Breast epithelium (tissue), 4 donors: ENCODE data around the gene DNAL4. TPM values are rescaled to one million over a fixed set of nuclear protein-coding genes. Genes with fewer than 3 reads are reported as not detected.
A peak's percentile ranks its signal among the peaks of the same experiment; 100 is the strongest.

Experiments used
- DNase-seq, 2 donors: peaks; one replicate each; pipeline ENCODE4 v3.0.0-alpha.2; 2019; ENCODE audit warnings: low spot score in 2 of 2
- H3K27ac ChIP-seq, 2 donors: fragments of 200-600 bp; sonication (generic) in 1 of 2; one replicate each; pipeline ENCODE4 v1.5.1; 2016 to 2019; ENCODE audit warnings: mild to moderate bottlenecking in 1 of 2
- H3K27me3 ChIP-seq, 2 donors: fragments of 200-600 bp; sonication (generic) in 1 of 2; one replicate each; pipeline versions ENCODE4 v1.5.1 to v1.6.0; 2017 to 2019; ENCODE audit warnings: control low read depth in 1 of 2, mild to moderate bottlenecking in 1 of 2
- H3K36me3 ChIP-seq: fragments of 200-600 bp; one replicate; pipeline ENCODE4 v1.5.1; 2019
- H3K4me1 ChIP-seq, 2 donors: fragments of 200-600 bp; sonication (generic); one replicate each; pipeline ENCODE4 v1.5.1; 2016 to 2019; ENCODE audit warnings: control low read depth in 1 of 2
- H3K4me3 ChIP-seq, 3 donors: fragments of 200-600 bp; sonication (generic); 1 replicate in 2 of 3; 2 replicates in 1 of 3; pipeline ENCODE4 v1.5.1; 2016 to 2019; ENCODE audit warnings: mild to moderate bottlenecking in 3 of 3, moderate library complexity in 2 of 3
- H3K9me3 ChIP-seq, 2 donors: fragments of 200-600 bp; sonication (generic) in 1 of 2; one replicate each; pipeline ENCODE4 v1.5.1; 2016 to 2019; ENCODE audit warnings: control low read depth in 1 of 2
- POLR2A ChIP-seq: fragments of 450-650 bp; IDR thresholded peaks from one replicate; pipeline ENCODE4 v1.6.1; 2016; ENCODE audit warnings: antibody characterized with exemption, mild to moderate bottlenecking, moderate library complexity
- POLR2AphosphoS5 ChIP-seq, 3 donors: sonication (generic); formaldehyde crosslinking; IDR thresholded peaks; one replicate each; pipeline ENCODE4 v1.6.1; 2017; ENCODE audit warnings: antibody characterized with exemption in 3 of 3
- intact Hi-C: fragments of 100-400 bp; cut with DNase I; formaldehyde crosslinking; loops from one replicate; pipeline ENCODE4 v1.15.1; 2023; ENCODE audit warnings: low total_unique reads
- total RNA-seq, 3 donors: library from RNA; depleted of rRNA; stranded (reverse); fragments of >200 nt; gene quantifications; one replicate each; pipeline ENCODE4 v1.1.0, GENCODE V29; 2016
- TF ChIP-seq, protein P1 (sequence below), 3 donors: fragments of 450-650 bp; IDR thresholded peaks; one replicate each; pipeline ENCODE4 v1.5.1; 2016 to 2017; ENCODE audit warnings: antibody characterized with exemption in 3 of 3, mild to moderate bottlenecking in 3 of 3, moderate library complexity in 3 of 3

Gene DNAL4
- total RNA-seq, 3 donors from 2014 or later, result 17.8 to 31.2 (median 21.3) TPM

DNA sequence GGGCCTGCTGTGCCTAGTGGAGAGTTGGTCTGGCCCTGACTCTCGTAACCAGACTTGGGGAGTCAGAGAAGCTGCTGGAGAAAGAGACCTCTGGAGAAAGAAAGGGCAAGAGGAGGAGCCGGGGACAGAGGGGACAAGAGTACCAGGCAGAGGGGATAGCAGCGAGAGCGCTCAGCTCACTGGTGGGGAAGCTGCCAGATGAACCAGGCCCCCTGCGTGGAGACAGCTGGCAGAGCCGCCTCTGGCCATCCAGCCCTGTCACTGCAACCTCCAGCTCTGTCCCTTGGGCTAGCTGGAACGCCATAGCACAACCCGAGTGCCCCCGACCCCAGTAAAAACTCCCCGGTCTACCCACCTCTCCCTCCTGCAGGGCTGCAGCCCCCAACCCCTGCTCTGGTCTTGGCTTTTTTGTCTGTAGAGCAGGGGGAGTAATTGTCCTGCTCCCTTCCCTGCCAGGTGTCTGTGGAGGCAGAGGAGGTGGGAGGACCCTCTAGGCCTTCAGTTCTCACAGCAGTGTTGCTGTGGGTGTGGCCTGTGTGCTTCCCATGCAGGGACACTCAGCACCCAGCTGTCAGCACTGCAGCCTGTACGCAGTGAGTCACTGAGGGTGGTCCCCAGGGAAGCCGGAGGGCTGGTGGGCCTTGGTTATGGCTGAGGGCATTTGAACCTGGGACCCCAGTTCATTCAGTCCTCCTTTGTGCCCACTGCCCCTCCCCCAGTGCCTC lies 33.3 kb downstream of the DNAL4 start:
- intact Hi-C loops, result no loop called here
- no peak for DNase-seq
- Histone ChIP-seq H3K27me3 (no peaks in the 10 kb centered on the region), H3K27ac (no peak overlapping the region), H3K4me3 (no peak overlapping the region), H3K9me3 (no peaks in the 10 kb centered on the region), H3K36me3 (no peaks in the 10 kb centered on the region), H3K4me1 (no peaks in the 10 kb centered on the region)
- TF ChIP-seq, protein P1, sequence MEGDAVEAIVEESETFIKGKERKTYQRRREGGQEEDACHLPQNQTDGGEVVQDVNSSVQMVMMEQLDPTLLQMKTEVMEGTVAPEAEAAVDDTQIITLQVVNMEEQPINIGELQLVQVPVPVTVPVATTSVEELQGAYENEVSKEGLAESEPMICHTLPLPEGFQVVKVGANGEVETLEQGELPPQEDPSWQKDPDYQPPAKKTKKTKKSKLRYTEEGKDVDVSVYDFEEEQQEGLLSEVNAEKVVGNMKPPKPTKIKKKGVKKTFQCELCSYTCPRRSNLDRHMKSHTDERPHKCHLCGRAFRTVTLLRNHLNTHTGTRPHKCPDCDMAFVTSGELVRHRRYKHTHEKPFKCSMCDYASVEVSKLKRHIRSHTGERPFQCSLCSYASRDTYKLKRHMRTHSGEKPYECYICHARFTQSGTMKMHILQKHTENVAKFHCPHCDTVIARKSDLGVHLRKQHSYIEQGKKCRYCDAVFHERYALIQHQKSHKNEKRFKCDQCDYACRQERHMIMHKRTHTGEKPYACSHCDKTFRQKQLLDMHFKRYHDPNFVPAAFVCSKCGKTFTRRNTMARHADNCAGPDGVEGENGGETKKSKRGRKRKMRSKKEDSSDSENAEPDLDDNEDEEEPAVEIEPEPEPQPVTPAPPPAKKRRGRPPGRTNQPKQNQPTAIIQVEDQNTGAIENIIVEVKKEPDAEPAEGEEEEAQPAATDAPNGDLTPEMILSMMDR (IDR thresholded peaks at IDR 0.05), result no peak
- TF ChIP-seq POLR2AphosphoS5 (IDR thresholded peaks at IDR 0.05) (no peak), POLR2A (no peak)

DNA sequence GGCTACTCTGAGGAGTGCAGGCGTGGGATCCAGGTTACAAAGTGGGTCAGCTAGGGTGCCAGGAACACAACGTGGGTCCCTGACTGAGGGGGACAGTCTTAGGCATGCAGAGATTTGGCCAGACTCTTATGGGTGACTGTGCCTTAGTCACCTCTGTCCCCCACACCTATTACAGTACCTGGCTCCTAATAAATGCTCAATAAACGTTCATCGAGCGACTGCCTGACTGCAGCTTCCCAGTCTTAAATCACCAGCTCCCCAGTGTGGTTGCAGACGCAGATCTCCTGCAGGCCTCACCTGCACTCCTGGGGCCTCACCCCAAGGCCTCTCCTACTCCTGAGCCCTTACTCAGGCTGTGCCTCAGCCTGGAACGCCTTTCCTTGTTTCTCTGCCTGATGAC lies 34.9 kb downstream of the DNAL4 start:
- TF ChIP-seq POLR2A, result no peak
- TF ChIP-seq POLR2AphosphoS5 (IDR thresholded peaks at IDR 0.05), result no peak
- TF ChIP-seq, protein P1 (IDR thresholded peaks at IDR 0.05), result no peak
- no peaks in the 10 kb centered on the region for H3K27me3 ChIP-seq
- no peaks in the 10 kb centered on the region for H3K36me3 ChIP-seq
- no peaks in the 10 kb centered on the region for H3K4me1 ChIP-seq
- H3K27ac ChIP-seq, result no peak overlapping the region
- intact Hi-C loops, result loop anchor here (10.0 kb wide), 1 partner anchor 54 kb away; the partner anchor contains the start of genes GTPBP1 and JOSD1
- H3K9me3 ChIP-seq, result no peaks in the 10 kb centered on the region
- no peak for DNase-seq
- H3K4me3 ChIP-seq, result no peak overlapping the region

DNA sequence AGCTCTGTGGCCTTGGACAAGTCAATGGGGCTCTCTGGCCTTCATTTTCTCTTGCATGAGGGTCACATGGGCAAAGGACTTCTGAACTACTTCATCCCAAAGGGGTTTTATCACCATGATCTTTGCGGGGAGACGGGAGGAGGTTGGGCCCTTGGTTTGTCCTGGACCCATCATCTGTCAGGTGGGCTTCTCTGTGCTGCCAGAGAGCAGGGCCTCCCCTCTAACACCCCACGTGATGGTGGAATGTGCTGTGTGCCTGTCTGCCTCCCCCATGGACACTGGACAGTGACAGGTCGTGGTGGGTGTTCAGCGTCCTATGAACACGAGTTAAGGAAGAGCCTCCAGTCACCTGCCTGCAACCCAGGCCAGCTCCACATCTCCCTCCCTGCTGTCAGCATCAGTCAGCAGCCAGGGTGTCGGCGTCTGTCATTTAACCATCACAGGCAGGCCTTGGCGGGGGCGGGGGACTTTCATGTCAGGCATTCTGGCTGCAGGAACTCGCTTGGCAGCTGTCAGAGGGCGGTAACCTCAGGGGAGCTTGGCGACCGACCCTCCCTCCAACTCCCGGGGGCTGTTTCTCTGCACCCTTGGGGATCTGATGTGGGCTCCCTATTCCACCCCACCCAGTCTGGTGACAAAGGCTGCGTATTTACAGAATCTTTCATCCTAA lies 35.5 kb downstream of the DNAL4 start:
- Histone ChIP-seq H3K4me3 (no peak overlapping the region), H3K4me1 (no peaks in the 10 kb centered on the region), H3K27me3 (no peaks in the 10 kb centered on the region), H3K36me3 (no peaks in the 10 kb centered on the region), H3K27ac (no peak overlapping the region), H3K9me3 (no peaks in the 10 kb centered on the region)
- intact Hi-C loops, result loop anchor here (10.0 kb wide), 1 partner anchor 54 kb away; the partner anchor contains the start of genes GTPBP1 and JOSD1
- no peak for DNase-seq
- TF ChIP-seq POLR2AphosphoS5 (IDR thresholded peaks at IDR 0.05) (no peak), POLR2A (no peak)
- TF ChIP-seq, protein P1 (IDR thresholded peaks at IDR 0.05), result no peak

DNA sequence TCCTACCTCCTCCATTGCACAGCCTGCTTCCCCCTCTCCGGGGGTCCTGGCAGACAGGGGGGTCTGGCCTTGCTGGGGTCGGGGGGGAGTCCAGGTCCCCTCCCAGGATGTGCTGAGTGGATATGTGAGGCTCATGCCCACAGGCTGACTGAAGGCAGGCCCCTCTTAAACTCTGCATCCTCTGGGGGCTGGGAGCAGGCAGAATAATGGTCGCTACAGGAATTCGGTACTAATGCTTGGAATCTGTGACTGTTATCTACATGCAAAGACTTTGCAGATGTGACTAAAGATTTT lies 36.5 kb downstream of the DNAL4 start:
- intact Hi-C loops, result loop anchor here (10.0 kb wide), 1 partner anchor 53 kb away; the partner anchor contains the start of genes GTPBP1 and JOSD1
- Histone ChIP-seq H3K27me3 (no peaks in the 10 kb centered on the region), H3K27ac (peak overlapping the region in 1 of 2 donors; percentile 100), H3K9me3 (no peaks in the 10 kb centered on the region), H3K4me1 (peaks cover 4 to 6% of the 10 kb centered on the region in 2 donors), H3K4me3 (no peak overlapping the region), H3K36me3 (no peaks in the 10 kb centered on the region)
- DNase-seq, result no peak
- no peak for TF ChIP-seq POLR2AphosphoS5 (IDR thresholded peaks at IDR 0.05)
- TF ChIP-seq, protein P1 (IDR thresholded peaks at IDR 0.05), result no peak
- TF ChIP-seq POLR2A, result no peak
